Head of caudate nucleus (tissue), 42 donors: ENCODE data around the gene L3MBTL4.

Source experiments
- DNase-seq, 42 donors: peaks; one replicate each; pipeline versions ENCODE4 v3.0.0 to v3.0.0-alpha.2; 2020 to 2021; ENCODE audit warnings: mixed read lengths in 7 of 42
- intact Hi-C: fragments of 100-400 bp; cut with DNase I; formaldehyde crosslinking; loops from one replicate; pipeline ENCODE4 v1.15.0; 2022

Gene L3MBTL4

DNA sequence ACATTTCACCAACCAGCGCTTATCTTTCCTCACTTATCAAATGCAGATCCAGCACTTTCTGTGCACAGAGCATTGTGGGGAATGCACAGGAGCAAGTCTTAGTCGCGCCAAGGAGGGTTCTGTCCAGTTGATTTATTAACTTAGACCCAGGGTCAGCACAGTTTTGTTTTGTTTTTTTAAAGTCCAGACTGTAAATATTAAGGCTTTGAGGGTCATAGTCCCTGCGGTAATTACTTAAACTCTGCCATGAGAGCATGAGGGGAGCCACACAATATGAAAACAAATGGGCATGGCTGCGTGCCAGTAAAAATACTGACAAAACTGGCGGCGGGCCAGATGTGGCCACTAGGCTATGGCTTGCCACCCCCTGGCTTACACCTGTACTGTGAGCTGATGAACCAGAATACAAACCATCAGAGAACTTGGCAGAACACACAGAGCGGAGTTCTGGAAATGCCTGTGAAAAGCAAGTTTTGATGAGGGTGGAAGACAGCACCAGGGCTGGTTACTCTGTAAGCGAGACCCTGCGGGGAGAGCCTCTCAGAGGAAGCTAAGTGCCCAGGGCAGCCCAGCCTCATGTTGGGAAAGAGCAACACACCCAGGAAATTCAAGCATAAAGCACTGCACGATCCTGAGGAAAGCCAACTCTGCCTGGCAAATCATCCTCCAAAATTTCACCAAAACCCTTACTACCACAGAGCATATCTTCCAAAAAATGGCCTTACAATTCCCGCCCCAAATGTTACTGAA, 43.6 kb downstream of the L3MBTL4 start:
- intact Hi-C loops = no loop called here
- no peak for DNase-seq

DNA sequence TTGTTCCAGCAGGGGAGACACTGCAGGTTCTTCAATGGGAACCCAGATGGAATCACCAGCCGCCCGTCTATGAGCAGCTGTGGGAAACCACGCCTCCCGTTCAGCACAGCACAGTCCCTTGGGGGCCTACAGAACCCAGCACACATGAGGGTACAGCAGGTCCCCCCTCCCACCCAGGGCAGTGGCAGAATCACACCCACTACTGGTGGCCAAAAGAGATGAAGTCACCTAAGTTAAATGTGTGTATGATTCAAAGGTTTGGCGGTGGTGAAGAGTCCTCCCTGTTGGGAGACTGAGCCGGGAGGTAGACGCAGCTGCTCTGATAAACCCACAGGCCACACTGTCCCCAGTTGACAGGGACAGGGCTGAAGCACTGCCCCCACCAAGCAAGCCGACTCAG, 44.3 kb downstream of the L3MBTL4 start:
- intact Hi-C loops = no loop called here
- no peak for DNase-seq

DNA sequence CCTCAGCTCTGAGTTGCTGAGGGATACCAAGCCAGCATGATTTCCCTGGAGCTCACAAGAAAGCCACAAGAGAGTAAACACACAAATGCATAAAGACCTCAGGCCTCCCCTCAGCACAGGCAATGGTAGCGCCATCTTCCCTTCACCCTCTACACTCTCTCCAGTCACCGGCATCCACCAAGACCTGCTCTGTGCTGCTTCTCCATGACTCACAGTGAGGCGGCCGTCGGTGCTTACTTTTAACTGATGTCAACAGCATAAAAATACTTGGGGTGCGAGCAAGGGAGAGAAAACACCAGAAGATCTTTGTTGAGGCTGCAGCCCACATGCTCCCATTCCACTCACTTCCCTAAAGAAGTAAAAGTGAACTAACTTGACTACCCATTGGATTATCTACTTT, 46.7 kb downstream of the L3MBTL4 start:
- intact Hi-C loops = no loop called here
- no peak for DNase-seq

DNA sequence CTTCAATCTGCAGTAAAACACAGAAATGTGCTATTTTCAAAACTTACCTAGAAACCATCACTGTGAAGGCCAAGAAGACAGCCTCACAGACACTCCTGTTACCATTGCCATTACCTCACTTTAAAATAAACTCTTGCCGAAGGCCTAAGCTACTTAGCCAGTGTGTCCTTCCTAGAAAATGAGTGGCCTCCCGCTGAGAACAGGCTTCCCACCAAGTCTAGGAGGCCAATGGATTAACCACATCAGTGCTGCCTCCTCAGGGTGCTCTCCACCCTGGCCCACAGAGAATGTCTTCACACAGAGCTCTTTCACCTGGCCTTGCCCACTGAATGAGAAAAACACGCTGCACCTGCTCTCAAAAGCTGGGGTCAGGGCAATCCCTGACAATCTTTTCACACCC, 47.5 kb downstream of the L3MBTL4 start:
- no peak for DNase-seq
- intact Hi-C loops = no loop called here

DNA sequence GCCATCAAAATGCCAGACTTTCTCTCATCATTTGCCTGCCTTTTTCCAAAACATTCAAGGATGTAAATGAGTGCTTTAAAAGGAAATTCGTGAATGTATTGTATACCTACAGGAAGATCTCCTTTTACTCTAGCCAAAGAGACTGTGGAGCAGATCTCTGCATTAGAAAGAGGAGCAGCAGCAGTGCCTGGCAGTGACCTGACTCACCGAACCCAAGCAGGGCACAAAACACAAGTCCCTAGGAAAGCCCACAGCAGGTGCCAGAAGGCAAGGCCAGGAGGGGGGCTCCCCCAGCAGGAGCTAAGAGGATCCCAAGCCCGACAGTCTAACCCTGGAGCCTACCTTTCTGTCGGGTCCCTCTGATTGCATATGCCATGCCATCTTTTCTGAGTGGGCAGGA, 47.9 kb downstream of the L3MBTL4 start:
- intact Hi-C loops = no loop called here

DNA sequence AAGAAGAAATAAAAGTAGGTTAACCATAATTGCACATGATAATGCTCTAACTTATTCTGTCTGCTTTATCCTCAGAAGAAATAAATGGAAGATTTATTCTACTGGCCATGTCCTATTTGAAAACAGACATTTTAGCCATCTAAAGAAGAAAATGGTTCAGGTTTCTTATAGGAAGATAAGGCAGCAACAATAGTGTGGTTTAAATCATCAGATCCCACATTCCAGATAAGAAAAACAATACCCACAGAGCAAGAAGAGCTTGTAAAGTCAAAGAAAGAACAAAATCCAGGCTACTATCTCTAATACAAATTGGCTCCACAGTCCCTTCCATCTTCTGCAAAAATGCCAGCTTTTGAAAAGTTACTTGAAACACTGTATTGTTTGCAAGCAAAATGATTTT, 49.3 kb downstream of the L3MBTL4 start:
- no peak for DNase-seq
- intact Hi-C loops = no loop called here

More for the DNA sequence above, 47.9 kb downstream of the L3MBTL4 start:
- no peak for DNase-seq

DNA sequence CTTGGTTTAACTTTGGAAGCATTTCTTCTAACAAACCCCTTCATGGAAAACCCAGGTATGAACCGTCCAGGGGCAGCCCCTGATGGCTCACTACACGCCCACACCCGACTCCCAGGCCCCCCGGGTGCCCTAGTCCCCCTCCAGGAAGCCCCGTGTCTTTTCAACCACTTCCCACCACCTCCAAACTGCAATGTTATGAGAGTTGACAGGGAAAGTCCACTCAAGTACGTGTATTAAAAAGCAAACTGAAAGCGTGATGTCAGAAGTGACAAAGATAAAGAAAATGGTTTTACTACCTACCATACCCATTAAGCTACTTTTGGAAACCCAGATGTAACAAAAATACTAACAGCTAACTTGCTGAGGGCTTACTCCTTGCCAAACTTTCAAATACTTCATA, 51.5 kb downstream of the L3MBTL4 start:
- intact Hi-C loops = no loop called here
- DNase-seq = no peak

DNA sequence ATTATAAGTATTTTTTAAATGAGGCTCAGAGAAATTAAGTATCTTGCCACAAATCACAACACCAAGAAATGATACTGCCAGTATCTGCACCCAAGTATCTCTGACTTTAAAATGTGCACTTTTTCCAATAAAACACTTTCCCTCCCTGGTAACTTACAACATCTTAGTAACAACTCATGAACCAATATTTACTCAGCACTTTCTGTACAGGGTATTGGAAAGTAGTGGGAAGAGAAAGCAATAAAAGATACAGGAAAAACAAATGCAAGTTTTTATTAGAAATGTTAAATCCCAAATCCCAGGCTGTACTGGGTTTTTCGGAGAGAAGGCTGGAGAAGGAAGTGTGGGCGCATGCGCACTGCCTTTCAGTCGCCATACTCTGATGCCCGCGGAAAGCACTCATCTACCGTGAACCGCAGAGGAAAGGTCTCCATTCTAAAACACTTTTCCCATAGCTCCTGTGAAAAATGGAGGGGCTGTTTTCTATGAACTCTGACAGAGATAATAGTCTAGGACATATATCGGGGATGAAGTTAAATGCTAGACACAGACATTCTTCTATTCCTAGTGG, 52.1 kb downstream of the L3MBTL4 start:
- intact Hi-C loops = no loop called here

DNA sequence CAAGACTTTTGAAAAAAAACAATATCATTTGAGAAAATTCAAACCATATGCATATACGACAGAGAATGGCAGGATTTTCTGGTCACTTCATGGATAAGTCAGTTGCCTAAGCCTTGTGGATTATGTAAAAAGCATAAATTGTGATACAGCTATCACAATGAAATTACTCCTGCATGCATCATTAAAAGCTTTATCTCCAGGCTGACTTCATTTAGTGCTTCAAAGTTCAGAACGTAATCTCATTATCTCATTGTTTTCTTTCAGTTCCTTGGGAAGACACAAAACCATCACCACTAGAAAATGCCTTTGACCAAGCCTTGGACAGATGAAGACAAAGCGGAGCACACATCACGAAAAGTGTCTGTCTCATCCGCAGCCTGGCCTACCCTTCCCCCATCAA, 57.0 kb downstream of the L3MBTL4 start:
- DNase-seq = no peak
- intact Hi-C loops = no loop called here

More for the DNA sequence above, 52.1 kb downstream of the L3MBTL4 start:
- DNase-seq = no peak

DNA sequence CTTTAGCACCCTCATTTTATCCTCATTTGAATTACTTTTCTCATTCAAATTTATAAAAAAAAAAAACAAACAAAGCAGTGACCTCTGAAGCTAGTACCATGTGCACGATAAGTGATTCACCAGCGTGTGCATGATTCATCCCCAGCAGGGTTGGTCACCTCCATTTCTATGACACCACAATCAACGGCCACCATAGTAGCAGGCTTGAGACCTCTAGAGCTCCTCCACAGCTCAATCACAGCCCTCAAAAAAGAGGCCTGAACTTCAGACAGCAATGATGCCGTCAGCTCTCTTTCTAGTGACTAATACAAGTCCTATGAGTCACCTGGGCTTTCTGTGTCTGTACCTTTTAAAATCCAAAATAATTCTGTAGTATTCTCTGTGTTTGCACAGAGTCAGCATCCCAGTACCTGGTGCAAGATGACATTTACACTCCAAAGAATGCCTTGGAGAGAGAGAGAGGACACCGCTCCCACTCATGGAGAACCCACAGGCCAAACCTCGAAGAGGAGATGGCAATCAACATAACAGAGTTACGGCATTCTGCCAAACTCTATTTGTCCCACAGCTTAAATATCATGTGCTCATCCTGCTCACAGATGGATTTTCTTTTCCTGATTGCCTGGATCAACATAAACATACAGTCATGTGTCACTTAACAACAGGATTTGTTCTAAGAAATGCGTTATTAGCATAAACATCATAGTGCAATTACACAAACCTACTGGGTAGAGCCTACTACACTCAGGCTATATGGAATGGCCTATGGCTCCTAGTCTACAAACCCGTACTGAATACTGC, 58.7 kb downstream of the L3MBTL4 start:
- peak in 6 of 42 donors; percentile 11 to 50 (median 23) for DNase-seq
- intact Hi-C loops = no loop called here

DNA sequence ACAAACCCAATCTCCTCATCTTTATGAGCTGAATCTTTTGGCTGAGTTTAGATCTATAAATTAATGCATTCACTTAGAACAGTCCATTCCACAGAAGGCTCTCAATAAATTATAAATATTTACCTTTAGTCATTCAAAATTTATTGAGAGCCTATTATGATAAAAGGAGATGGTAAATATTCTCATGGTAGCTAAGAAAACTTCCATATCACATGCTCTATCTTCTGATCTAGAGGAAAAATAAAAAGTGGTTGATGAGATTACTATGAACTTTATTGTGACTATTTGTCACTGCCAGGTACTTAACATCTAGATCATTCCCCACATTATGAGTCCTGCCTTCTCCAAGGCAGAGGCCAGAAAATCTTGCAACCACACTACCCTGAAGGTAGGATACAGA, 62.4 kb downstream of the L3MBTL4 start:
- intact Hi-C loops = no loop called here
- DNase-seq = no peak

DNA sequence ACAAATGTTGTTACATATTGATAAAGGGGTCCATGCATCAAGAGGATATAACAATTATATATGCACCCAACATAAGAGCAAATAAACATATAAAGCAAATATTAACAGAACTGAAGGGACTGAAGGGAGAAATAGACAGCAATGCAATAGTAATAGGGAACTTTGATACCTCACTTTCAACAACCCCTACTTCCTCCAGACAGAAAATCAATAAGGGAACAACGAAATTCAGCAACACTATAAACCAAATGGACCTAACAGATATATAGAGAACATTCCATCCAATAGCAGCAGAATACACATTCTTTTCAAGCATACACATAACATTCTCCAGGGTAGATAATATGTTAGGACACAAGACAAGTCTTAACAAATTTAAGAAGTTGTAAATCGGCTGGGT, 71.7 kb downstream of the L3MBTL4 start:
- intact Hi-C loops = no loop called here

DNA sequence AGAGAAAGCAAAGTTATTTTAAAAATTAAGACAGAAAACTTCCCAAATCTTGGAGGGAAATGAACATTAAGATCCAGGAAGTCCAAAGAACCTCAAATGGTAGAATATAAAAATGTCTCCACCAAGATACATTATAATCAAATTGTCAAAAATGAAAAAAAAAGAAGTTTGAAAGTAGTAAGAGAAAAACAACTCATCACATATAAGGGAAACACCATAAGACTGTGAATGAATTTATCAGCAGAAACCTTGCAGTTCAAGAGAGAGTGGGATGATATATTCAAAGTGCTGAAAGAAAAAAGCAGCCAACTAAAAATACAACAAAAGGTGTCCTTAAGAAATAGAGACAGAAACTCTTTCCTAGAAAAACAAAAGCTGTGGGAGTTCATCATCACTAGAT, 73.0 kb downstream of the L3MBTL4 start:
- intact Hi-C loops = no loop called here
- DNase-seq = no peak

More for the DNA sequence above, 71.7 kb downstream of the L3MBTL4 start:
- DNase-seq = no peak

DNA sequence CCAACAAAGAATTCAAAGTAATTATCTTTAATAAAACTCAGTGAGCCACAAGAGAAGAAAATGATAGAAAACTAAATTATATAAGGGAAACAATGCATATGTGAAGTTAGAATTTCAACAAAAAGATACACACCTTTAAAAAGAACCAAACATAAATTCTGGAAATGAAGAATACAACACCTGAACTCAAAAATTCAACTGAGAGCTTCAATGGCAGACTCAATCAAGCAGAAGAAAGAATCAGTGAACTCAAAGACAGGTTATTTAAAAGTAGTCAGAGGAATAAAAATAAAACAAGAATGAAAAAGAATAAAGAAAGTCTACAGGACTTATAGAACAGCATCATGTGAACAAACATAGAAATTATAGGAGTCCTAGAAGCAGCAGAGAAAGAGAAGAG, 73.4 kb downstream of the L3MBTL4 start:
- intact Hi-C loops = no loop called here

DNA sequence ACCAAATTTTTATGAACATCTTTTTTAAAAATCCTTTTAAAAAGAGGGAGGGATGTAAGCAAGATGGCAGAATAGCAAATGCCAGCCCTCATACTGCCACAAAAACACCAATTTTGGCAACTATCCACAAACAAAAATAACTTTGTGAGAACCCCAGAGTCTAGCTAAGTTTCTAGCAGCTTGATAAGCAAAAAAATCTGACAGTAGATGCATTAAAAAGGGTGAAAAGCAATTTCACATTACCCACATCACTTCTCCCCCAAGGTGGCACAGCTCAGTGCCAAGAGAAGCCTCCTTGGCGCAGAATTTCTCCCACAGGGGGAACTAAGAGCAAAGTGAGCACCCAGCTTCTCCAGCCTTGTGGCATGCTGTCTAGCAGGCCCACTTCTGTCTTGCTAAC, 74.6 kb downstream of the L3MBTL4 start:
- intact Hi-C loops = no loop called here
- DNase-seq = no peak

More for the DNA sequence above, 73.4 kb downstream of the L3MBTL4 start:
- DNase-seq = no peak

DNA sequence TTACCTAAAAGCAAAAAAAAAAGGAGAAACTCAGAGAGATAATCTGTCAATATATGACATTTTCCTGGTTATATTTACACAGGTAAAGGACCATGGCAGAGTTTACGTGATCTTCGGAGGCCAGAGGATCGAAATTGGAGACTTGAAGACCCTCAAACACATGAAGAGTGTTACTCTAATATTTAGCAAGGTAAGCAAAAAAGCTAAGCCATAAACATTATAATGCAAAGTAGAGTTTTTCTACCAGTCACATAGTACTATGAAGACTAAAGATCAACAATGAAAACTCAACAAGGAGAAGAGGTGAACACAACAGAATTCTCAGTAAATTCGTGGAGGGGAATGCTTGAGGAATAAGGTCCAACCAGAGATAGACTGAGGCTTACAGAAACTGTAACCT, 78.5 kb downstream of the L3MBTL4 start:
- DNase-seq = no peak
- intact Hi-C loops = no loop called here

DNA sequence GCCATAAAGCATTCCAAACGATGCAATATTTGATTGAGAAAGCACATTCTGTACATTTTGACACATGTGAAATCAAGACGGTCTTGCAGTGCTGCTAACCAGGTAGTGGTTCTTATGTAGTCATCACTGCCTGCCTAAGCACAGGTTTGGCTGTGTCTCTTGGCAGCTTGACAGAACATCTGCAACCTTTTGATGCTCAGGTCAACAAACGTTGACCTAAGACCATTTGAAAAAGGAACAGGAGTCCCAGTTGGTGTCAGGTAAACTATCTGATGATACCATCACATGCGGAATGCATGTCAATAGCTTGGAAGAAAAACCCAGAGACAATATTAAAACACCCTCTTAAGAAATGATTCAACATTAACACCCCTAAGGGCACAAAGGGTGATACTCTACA, 80.7 kb downstream of the L3MBTL4 start:
- DNase-seq = no peak
- intact Hi-C loops = no loop called here

DNA sequence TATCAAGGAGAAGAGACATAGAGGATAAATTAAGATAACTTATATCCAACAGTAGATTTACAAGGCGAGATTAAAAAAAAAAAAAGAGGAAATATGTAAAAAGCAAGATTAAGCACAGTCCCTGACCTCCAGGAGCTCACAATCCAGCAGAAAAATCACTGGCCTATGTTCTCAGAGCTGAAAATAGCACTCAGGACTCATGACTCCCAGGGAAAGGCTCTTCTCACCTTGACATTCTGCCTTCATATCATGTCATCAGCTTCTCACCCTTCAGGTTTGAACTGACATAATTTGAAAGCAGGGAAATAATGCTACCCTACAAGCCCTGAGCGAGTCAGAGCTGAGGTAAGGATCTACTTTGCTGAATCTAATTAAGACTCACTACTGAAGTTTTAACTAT, 82.8 kb downstream of the L3MBTL4 start:
- intact Hi-C loops = no loop called here

DNA sequence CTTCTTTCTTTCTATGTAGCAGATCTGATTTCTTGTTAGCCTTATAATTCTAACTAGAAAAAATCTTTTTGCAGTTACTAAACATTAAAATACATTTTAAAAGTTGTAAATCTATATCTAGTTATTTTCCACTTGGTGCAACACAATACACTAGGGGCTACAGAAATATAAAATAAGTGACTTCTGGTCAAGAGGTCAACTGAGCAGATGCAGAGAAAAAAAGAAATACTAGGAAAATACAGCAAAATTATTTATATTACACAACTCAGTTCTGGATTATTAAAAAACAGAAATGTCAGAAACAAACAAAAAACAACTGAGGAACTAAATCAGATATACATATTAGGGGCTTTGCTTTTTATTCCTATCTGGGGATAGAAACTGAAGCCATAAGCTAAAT, 83.9 kb downstream of the L3MBTL4 start:
- intact Hi-C loops = no loop called here
- no peak for DNase-seq

More for the DNA sequence above, 82.8 kb downstream of the L3MBTL4 start:
- DNase-seq = no peak

DNA sequence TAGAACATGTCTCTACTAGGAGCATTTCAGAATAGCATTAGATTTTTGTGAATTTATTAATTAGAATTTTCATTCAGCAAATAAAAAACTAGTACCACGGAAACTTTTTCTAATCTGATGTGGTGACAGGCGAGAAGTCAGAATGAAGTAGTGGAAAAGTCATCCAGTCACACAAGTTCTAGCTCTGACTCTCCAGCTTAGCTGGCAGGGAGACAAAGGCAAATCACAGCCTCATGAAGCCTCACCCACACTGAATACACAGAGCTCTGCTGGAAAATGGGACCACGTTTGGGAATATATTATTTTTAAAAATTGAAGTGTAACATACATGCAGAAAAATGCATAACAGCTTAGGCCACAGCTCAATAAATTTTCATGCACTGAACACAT, 86.1 kb downstream of the L3MBTL4 start:
- DNase-seq = no peak
- intact Hi-C loops = no loop called here
